ENCODE data around the gene CNTNAP2. TPM values are rescaled to one million over a fixed set of nuclear protein-coding genes. Genes with fewer than 3 reads are reported as not detected.

The CNTNAP2 gene
- total and polyA plus RNA-seq, 2 of the 8 experiments (the other 6 are each of a cell fraction or from before 2014, with no cell fraction given): 27.9 to 71.0 TPM

GRCh38 chr7:148021507-148022045 is 1905.0 kb downstream of the CNTNAP2 start (continued):
- TF ChIP-seq ATF3 (IDR thresholded peaks at IDR 0.05; ENCODE audit: insufficient read depth, low read depth, low read length) (no peak), ASH2L (IDR thresholded peaks at IDR 0.05; ENCODE audit: low read length) (no peak), RAD21 (IDR thresholded peaks at IDR 0.05 in 1 of 2, conservative IDR thresholded peaks at IDR 0.05 in 1 of 2; ENCODE audit: low read depth in 2 of 2, low read length in 2 of 2) (no peak), HDAC2 (IDR thresholded peaks at IDR 0.05; ENCODE audit: borderline replicate concordance in 1 of 2, low read depth in 2 of 2, low read length in 2 of 2) (0 out of 4 replicates have a peak, but pooled peaks of 1 of the 2 experiments have one; percentile 40), GTF2F1 (IDR thresholded peaks at IDR 0.05; ENCODE audit: borderline replicate concordance, low read depth, low read length) (no peak), EGR1 (IDR thresholded peaks at IDR 0.05; ENCODE audit: borderline replicate concordance, low read depth, low read length) (no peak), SP4 (IDR thresholded peaks at IDR 0.05; ENCODE audit: low read length) (no peak), POU5F1 (IDR thresholded peaks at IDR 0.05; ENCODE audit: low read depth, low read length) (no peak), CHD1 (IDR thresholded peaks at IDR 0.05; ENCODE audit: low read depth, low read length) (no peak), SRF (IDR thresholded peaks at IDR 0.05; ENCODE audit: low read depth, low read length) (no peak), CHD2 (IDR thresholded peaks at IDR 0.05; ENCODE audit: low read length) (no peak)
